ENCODE results near the gene PTMS. TPM values are rescaled to one million over a fixed set of nuclear protein-coding genes. Genes with fewer than 3 reads are reported as not detected.

The PTMS gene
- total and polyA plus RNA-seq, 9 of the 15 experiments (the other 6 are each of a cell fraction or from before 2014, with no cell fraction given), result 5.1 to 287 (median 78.5) TPM

- peaks cover 65% of the 10 kb centered on the region; the same call in 2 of the 3 replicates for H3K36me3 ChIP-seq (ENCODE audit: control insufficient read depth, insufficient read depth, low read length)
- WGBS (ENCODE audit: insufficient coverage, low coverage, missing lambda C conversion rate), result 14% methylated on average over 3 of the region's 4 CpGs
- peaks cover 20% of the 10 kb centered on the region for H3K79me2 ChIP-seq (ENCODE audit: control insufficient read depth, insufficient read depth, low read length)
- FAIRE-seq, result no peak
- peaks cover 16 to 29% of the 10 kb centered on the region in 2 experiments; a peak in 4 of 5 replicates for H3K4me1 ChIP-seq (replicated peaks in 1 of 2; ENCODE audit: control insufficient read depth in 2 of 2, insufficient read depth in 2 of 2, low read length in 2 of 2)
- TF ChIP-seq PRMT5 (CRISPR knock-in tag; IDR thresholded peaks at IDR 0.05) (no peak), FOSL1 (tag; conservative IDR thresholded peaks at IDR 0.05) (peak; percentile 46; the same call in 1 of the 2 replicates)
- no peak overlapping the region for H3K4me3 ChIP-seq
- no peak overlapping the region for H3K4me2 ChIP-seq (ENCODE audit: insufficient read depth, low read length)
- no peaks in the 10 kb centered on the region for H3K9me3 ChIP-seq (replicated peaks; ENCODE audit: control insufficient read depth, insufficient read depth, low read depth, low read length)
- no peak; the same call in 2 of the 3 replicates for ATAC-seq
- in situ Hi-C loops (cut with MboI), result no loop called here
- peak overlapping the region; percentile 56; the same call in 2 of the 3 replicates for H3K27ac ChIP-seq (ENCODE audit: extremely low read depth, low read depth, low read length)
- ChIA-PET CTCF (ENCODE audit: low intra/inter-chr PET ratio) (no interaction called here), POLR2A (interaction anchor here (1.5 kb wide), 1 partner anchor 23 kb away, joined by 3 read pairs; the partner anchor contains the start of gene COPS7A)
- DNase-seq (ENCODE audit: extremely low read depth in 1 of 4, low spot score in 3 of 4), result no peak
- no peaks in the 10 kb centered on the region for H3K27me3 ChIP-seq (ENCODE audit: control insufficient read depth in 2 of 2, insufficient read depth in 2 of 2, low read length in 2 of 2)
- BruUV-seq (replicated peaks), result no TSS peak
- peak overlapping the region in 1 of 2 experiments; percentile 64; a peak in 1 of 4 replicates for H3K9ac ChIP-seq (ENCODE audit: insufficient read depth in 1 of 2, low read depth in 2 of 2, low read length in 2 of 2)
- intact Hi-C loops (cut with micrococcal nuclease), result no loop called here
- H3K9me1 ChIP-seq (ENCODE audit: control insufficient read depth, insufficient read depth, low read length), result peaks cover 3% of the 10 kb centered on the region
- no peak overlapping the region for H2AFZ ChIP-seq (ENCODE audit: low read depth, low read length)
- H4K20me1 ChIP-seq (replicated peaks; ENCODE audit: control insufficient read depth, insufficient read depth, low read length), result peaks cover 5% of the 10 kb centered on the region; the same call in 1 of the 2 replicates
These were observed 18.9 kb upstream of the PTMS start for GRCh38 chr12:6747216-6747615.

GRCh38 chr12:6748761-6749160, 17.4 kb upstream of the PTMS start:
- Histone ChIP-seq H3K4me3 (no peak overlapping the region), H4K20me1 (replicated peaks; ENCODE audit: control insufficient read depth, insufficient read depth, low read length) (peaks cover 5% of the 10 kb centered on the region; the same call in 1 of the 2 replicates), H3K4me2 (ENCODE audit: insufficient read depth, low read length) (no peak overlapping the region), H2AFZ (ENCODE audit: low read depth, low read length) (no peak overlapping the region), H3K36me3 (ENCODE audit: control insufficient read depth, insufficient read depth, low read length) (peaks cover 65% of the 10 kb centered on the region; the same call in 2 of the 3 replicates), H3K9me3 (replicated peaks; ENCODE audit: control insufficient read depth, insufficient read depth, low read depth, low read length) (no peaks in the 10 kb centered on the region), H3K9me1 (ENCODE audit: control insufficient read depth, insufficient read depth, low read length) (peaks cover 3% of the 10 kb centered on the region), H3K4me1 (replicated peaks in 1 of 2; ENCODE audit: control insufficient read depth in 2 of 2, insufficient read depth in 2 of 2, low read length in 2 of 2) (peaks cover 28 to 29% of the 10 kb centered on the region in 2 experiments), H3K9ac (ENCODE audit: insufficient read depth in 1 of 2, low read depth in 2 of 2, low read length in 2 of 2) (no peak overlapping the region), H3K27ac (ENCODE audit: extremely low read depth, low read depth, low read length) (no peak overlapping the region), H3K27me3 (ENCODE audit: control insufficient read depth in 2 of 2, insufficient read depth in 2 of 2, low read length in 2 of 2) (no peaks in the 10 kb centered on the region), H3K79me2 (ENCODE audit: control insufficient read depth, insufficient read depth, low read length) (peaks cover 31% of the 10 kb centered on the region)
- ChIA-PET CTCF (ENCODE audit: low intra/inter-chr PET ratio) (no interaction called here), POLR2A (interaction anchor here (0.6 to 0.9 kb wide), 2 partner anchors 11 to 62 kb away, joined by 3 to 4 read pairs; no protein-coding TSS in a partner anchor)
- FAIRE-seq, result no peak
- TF ChIP-seq RBFOX2 (IDR thresholded peaks at IDR 0.05; ENCODE audit: low read depth, low read length) (peak; percentile 49), BCL6 (CRISPR knock-in tag; IDR thresholded peaks at IDR 0.05) (no peak), TAF1 (IDR thresholded peaks at IDR 0.05; ENCODE audit: control insufficient read depth, extremely low read depth, insufficient read depth, low read length, severe bottlenecking) (no peak), ZNF175 (CRISPR knock-in tag; IDR thresholded peaks at IDR 0.05; ENCODE audit: low read depth) (no peak)
- no peak for ATAC-seq
- DNase-seq (ENCODE audit: extremely low read depth in 1 of 4, low spot score in 3 of 4), result no peak
- WGBS (ENCODE audit: insufficient coverage, low coverage, missing lambda C conversion rate), result 91% methylated on average over 7 of the region's 28 CpGs
- no TSS peak for BruUV-seq (replicated peaks)
- in situ Hi-C loops (cut with MboI), result no loop called here
- intact Hi-C loops (cut with micrococcal nuclease), result no loop called here

Data from K562 (cell line).